Suppressor macrophage treated with lipopolysaccharide for 4 hours (primary cell): ENCODE results near the gene BTNL9.
"Not testable (repeated sequence)": the region's sequence is repeated elsewhere in the genome, so short reads cannot be mapped to it uniquely, and the experiment has no call there.

Experiments
- DNase-seq: peaks from one replicate; pipeline ENCODE4 v3.0.0-alpha.2; 2020

BTNL9 gene

GRCh38 chr5:181039931-181040630, at the start of gene BTNL9:
Gene BTNL9, plus strand, starts transcription at chr5:181040266. Its CDS starts 5,224 bp downstream, at chr5:181045490.
- no peak for DNase-seq

DNA sequence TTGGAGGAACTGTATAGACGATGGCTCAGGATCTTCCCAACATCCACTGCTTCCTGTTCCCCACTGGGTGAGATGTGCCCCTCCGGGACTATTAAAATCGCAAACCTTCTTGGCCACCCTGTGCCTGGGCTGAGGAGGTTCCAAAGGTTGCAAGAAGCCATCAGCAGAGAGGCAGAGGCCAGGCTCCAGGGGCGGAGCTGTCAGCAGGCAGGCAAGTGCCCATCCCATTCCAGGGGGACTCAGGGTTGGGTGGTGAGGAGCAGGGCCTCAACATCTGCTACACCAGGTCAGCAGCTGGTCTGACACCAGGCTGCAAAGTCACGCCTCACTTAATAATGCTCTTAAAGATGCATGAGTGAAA, 49.2 kb upstream of the BTNL9 start:
- DNase-seq: no peak

GRCh38 chr5:181001947-181002346, 38.1 kb upstream of the BTNL9 start:
- DNase-seq: no peak

DNA sequence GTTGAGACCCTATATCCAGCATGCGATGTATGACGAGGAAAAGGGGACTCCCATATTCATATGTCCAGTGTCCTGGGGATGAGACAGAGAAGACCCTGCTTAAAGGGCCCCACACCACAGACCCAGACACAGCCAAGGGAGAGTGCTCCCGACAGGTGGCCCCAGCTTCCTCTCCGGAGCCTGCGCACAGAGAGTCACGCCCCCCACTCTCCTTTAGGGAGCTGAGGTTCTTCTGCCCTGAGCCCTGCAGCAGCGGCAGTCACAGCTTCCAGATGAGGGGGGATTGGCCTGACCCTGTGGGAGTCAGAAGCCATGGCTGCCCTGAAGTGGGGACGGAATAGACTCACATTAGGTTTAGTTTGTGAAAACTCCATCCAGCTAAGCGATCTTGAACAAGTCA, 34.3 kb upstream of the BTNL9 start:
- no peak for DNase-seq

- DNase-seq: no peak
Measured at GRCh38 chr5:181008136-181008535, 31.9 kb upstream of the BTNL9 start.

- not testable (repeated sequence) for DNase-seq
Measured at GRCh38 chr5:181010018-181010417, 30.0 kb upstream of the BTNL9 start.

GRCh38 chr5:181014654-181015053, 25.4 kb upstream of the BTNL9 start:
- DNase-seq: not testable (repeated sequence)

GRCh38 chr5:181017448-181017847, 22.6 kb upstream of the BTNL9 start:
- not testable (repeated sequence) for DNase-seq

DNA sequence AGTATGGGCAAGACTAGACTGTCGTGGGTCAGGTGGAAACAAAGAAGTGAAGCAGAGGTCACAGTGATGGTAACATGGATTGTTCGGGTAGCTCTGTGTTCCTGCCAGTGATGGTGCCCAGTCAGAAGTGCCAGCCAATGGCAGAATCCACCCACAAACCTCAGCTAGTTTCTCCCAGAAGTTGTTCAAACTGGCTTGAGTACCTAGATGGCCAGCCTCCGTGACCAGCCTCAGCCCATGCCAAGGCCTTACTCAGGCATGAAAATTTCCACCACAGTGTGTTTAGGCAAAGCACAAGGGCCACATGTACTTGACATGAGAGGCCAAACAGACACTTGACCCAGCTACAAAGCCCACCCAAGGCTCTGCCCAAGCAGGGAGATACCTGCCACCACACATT, 19.4 kb upstream of the BTNL9 start:
- DNase-seq: no peak

GRCh38 chr5:181024245-181025064, 15.6 kb upstream of the BTNL9 start:
- no peak for DNase-seq

GRCh38 chr5:181027452-181028031, 12.5 kb upstream of the BTNL9 start:
- DNase-seq: no peak

- no peak for DNase-seq
Measured at GRCh38 chr5:181028032-181028819, 11.8 kb upstream of the BTNL9 start.

DNA sequence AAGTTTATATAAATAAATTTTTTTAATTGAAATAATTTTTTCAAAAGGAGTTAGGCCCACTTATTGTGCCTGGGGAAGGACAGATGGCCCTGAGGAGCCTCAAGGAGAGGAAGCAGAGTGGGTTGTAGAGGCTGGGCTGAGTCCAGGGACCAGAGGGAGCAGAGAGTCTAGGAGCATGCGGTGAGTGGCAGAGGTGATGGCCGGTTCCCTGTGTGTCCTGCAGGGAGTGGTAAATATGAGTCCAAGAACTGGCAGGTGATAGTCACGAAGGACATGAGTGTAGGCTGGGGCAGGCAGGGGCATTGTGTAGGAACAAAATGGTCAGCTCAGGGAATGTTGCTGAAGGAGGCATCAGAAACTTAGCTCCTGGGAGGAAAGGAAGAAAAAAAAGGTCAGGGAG, 8.3 kb upstream of the BTNL9 start:
- no peak for DNase-seq

DNA sequence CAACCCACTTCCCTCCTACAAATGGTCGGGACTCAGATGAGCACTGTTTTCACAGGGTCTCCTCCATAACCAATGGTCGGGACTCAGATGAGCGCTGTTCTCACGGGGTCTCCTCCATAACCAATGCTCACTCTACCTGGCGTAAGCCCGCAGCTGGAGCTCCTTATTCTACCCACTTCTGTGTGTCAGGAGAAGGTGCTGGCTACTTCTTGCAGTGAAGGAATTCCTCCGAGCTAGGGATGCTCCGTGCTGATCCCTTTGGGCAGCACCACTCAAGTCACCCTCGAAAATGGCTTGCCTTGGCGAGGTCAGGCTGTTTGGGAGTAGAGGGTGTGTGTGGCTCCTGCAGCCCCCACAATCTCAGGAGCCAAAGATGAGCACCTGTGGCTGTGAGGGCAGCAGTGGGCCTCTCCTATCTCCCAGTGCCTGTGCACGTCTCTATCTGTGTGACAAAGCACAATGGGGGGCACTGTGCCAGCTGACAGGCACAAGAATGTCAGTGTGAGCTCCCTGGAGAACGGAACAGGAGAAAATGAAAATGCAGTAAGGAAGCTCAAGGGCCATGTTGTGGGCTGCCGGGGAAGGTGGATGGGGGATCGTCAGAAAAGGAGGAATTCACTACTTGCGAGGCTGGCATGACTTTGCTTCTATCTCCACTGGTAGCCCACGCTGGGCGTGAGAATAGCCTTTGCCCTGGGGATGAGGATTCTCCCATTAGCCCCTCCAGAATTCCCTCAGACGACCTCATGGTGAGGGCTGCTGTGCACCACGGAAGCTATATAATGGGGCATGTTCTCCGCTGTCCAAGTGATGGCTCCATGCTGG, 3.9 kb upstream of the BTNL9 start:
- no peak for DNase-seq

- no peak for DNase-seq
Measured at GRCh38 chr5:181036816-181037364, 3.2 kb upstream of the BTNL9 start.

DNA sequence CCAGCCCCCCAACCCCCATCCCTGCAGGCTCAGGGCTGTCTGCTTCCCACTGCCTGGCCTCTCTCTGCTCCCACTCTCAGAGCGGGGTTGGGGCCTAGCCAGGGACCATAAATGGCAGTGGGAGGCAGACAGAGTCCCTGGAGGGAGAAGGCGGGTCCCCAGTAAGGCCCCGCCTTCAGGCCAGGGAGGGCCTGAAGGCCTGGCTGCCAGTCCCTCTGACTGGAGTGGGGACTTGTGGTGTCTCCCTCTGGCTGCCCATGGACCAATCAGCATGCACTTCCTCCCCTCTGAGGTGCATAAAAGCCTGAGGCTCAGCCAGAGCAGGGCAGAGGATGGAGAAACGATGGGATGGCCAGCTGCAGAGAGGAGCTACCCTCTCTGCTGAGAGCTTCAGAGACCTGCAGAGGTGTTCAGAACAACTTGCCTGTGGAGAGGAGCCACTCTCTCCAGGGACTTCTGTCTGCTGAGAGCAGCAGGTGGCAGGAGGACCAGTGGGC, 2.7 kb upstream of the BTNL9 start:
- DNase-seq: no peak

DNA sequence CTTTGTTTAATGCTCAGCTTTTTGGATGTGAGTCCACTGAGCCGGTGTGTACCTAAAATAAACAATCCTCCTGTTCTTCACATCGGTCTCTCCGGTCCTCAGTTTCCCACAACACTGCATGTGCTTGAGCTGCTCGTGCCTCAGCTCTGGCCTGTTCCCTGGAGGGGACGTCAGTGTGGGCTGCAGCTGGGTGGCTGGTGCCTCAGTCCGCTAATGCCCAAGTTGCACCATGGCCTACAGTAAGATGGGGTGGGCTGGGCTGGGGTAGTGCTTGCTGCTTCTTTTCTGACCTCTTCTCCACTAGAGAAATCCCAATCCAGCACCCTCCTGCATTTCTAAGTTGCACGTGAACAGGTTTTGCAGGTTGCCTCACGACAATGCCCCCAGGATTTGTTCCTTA, 595 bp upstream of the BTNL9 start:
- no peak for DNase-seq

- DNase-seq: no peak
Measured at GRCh38 chr5:181040631-181040945, 522 bp downstream of the BTNL9 start.

DNA sequence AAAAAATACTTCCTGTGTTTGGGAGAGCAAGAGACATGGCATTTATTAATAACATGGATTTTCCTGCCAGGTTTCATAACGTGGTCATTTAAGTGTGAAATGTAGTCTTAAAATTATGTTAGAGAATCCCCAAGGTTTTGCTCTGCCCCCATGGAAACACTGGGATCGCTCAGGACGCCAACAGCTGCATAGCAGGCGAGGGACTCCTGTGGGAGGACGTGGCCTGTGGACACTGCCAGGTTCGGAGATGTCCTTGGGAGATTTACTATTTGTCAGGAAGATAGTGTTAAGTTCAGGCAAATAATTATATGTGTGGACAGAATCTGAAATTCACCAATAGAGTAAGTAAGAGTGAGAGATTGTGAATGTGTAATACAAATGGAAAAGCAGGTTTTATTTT, 977 bp downstream of the BTNL9 start:
- DNase-seq: no peak

DNA sequence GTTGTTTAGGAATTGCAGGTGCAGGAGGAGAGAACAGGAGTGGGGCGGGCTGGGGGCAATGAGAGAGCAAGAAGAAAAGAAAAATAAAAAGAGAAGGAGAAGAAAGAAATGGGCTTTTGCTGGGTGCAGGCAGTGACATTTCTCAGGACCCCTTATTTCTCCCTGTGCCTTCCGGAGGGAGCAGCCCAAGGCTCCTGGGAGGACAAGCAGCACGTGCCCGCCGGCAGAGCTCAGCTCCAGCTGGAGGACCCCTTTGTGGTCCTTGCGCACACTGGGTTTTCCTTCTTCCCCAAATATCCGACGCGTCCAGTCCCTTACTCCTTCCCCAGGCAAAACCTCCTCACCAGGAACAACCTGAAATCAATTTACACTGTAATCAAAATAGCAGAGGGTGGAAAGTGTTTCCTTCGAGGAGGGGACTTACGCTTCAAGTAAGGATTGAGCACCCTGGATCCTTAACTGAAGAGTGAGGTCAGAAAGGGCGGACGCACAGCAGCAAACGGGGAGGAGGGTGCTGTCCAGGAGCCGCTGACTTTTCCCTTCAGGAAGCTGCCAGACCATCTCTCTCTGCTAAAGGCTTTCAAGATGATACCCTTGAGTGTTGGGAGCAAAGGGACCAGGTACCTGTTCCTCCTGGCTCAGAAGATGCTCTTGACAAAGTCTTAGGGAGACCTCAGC, 2.1 kb downstream of the BTNL9 start:
- no peak for DNase-seq

DNA sequence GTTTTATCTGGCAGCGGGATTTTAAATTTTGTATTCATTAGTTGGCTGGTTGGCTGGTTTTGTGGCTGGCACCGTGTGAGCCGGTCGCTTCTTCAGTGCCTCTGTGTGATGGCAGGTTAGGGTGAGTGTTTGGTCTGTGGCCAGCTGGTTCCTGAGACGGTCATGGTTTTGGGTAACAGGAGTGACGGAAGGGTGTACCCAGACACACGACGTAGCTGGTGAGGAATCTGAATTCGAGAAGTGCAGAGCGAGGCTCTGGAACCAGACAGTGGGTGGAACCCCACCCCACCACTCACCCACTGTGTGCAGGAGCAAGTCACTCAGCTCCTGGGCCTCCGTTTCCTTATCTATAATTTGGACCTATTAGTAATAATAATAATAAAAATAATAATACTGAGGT, 2.7 kb downstream of the BTNL9 start:
- no peak for DNase-seq
